ENCODE data around the gene SP110.

SP110 gene

GRCh38 chr2:230220347-230220969 is 674 bp upstream of the SP110 start:
- H3K9ac ChIP-seq (ENCODE audit: low read depth, low read length): peak overlapping the region; percentile 54
- peak overlapping the region; percentile 79 for H3K4me2 ChIP-seq (ENCODE audit: insufficient read depth, low read length)
- peaks cover 39% of the 10 kb centered on the region for H3K79me2 ChIP-seq (ENCODE audit: insufficient read depth, low read length)
- DNase-seq (no peak), ATAC-seq (ENCODE audit: insufficient read depth, low read depth) (no peak)
- H2AFZ ChIP-seq (ENCODE audit: low read depth, low read length): peak overlapping the region; percentile 75
- TF ChIP-seq CTCF (IDR thresholded peaks at IDR 0.05; ENCODE audit: borderline replicate concordance, extremely low read depth, low read length, poor library complexity, severe bottlenecking): no peak
- TF ChIP-seq EZH2 (IDR thresholded peaks at IDR 0.05; ENCODE audit: borderline replicate concordance, low read depth, low read length, severe bottlenecking): no peak
- H3K36me3 ChIP-seq (ENCODE audit: insufficient read depth, low read length): peaks cover 18% of the 10 kb centered on the region
- H3K9me3 ChIP-seq (ENCODE audit: insufficient read depth, low read length, severe bottlenecking): no peaks in the 10 kb centered on the region
- no peaks in the 10 kb centered on the region for H3K27me3 ChIP-seq (ENCODE audit: insufficient read depth, low read length, poor library complexity)
- peak overlapping the region; percentile 48 to 72; a peak in 3 of 4 replicates for H3K4me3 ChIP-seq (ENCODE audit: low read depth in 1 of 2, low read length in 2 of 2)
- H4K20me1 ChIP-seq (ENCODE audit: insufficient read depth, low read length): no peaks in the 10 kb centered on the region
- H3K27ac ChIP-seq (ENCODE audit: low read length): peak overlapping the region; percentile 90
- peaks cover 42% of the 10 kb centered on the region for H3K4me1 ChIP-seq (ENCODE audit: insufficient read depth, low read length)

- Histone ChIP-seq H3K4me1 (ENCODE audit: insufficient read depth, low read length) (peaks cover 42% of the 10 kb centered on the region), H2AFZ (ENCODE audit: low read depth, low read length) (peak overlapping the region; percentile 27), H3K79me2 (ENCODE audit: insufficient read depth, low read length) (peaks cover 39% of the 10 kb centered on the region), H3K9ac (ENCODE audit: low read depth, low read length) (peak overlapping the region; percentile 54), H3K36me3 (ENCODE audit: insufficient read depth, low read length) (peaks cover 38% of the 10 kb centered on the region), H3K9me3 (ENCODE audit: insufficient read depth, low read length, severe bottlenecking) (no peaks in the 10 kb centered on the region), H3K4me2 (ENCODE audit: insufficient read depth, low read length) (peak overlapping the region; percentile 79), H3K27me3 (ENCODE audit: insufficient read depth, low read length, poor library complexity) (no peaks in the 10 kb centered on the region), H3K27ac (ENCODE audit: low read length) (peak overlapping the region; percentile 60), H4K20me1 (ENCODE audit: insufficient read depth, low read length) (no peaks in the 10 kb centered on the region), H3K4me3 (ENCODE audit: low read depth in 1 of 2, low read length in 2 of 2) (peak overlapping the region; percentile 1 to 72; a peak in 3 of 4 replicates)
- DNase-seq: peak; percentile 30
- peak; percentile 54 for ATAC-seq (ENCODE audit: insufficient read depth, low read depth)
- TF ChIP-seq EZH2 (IDR thresholded peaks at IDR 0.05; ENCODE audit: borderline replicate concordance, low read depth, low read length, severe bottlenecking): no peak
- TF ChIP-seq CTCF (IDR thresholded peaks at IDR 0.05; ENCODE audit: borderline replicate concordance, extremely low read depth, low read length, poor library complexity, severe bottlenecking): no peak
Measured at GRCh38 chr2:230218421-230218820, 1.4 kb downstream of the SP110 start.

GRCh38 chr2:230217424-230217823 is 2.4 kb downstream of the SP110 start:
- ATAC-seq (ENCODE audit: insufficient read depth, low read depth): no peak
- peak overlapping the region; percentile 79 for H3K4me2 ChIP-seq (ENCODE audit: insufficient read depth, low read length)

More at GRCh38 chr2:230217424-230217823, 2.4 kb downstream of the SP110 start:
- Histone ChIP-seq H3K27me3 (ENCODE audit: insufficient read depth, low read length, poor library complexity) (no peaks in the 10 kb centered on the region), H3K9ac (ENCODE audit: low read depth, low read length) (peak overlapping the region; percentile 54; the same call in 1 of the 2 replicates), H4K20me1 (ENCODE audit: insufficient read depth, low read length) (no peaks in the 10 kb centered on the region), H3K4me3 (ENCODE audit: low read depth in 1 of 2, low read length in 2 of 2) (peak overlapping the region in 1 of 2 experiments; percentile 72; a peak in 2 of 4 replicates), H3K79me2 (ENCODE audit: insufficient read depth, low read length) (peaks cover 39% of the 10 kb centered on the region), H3K27ac (ENCODE audit: low read length) (peak overlapping the region; percentile 60), H3K9me3 (ENCODE audit: insufficient read depth, low read length, severe bottlenecking) (no peaks in the 10 kb centered on the region), H2AFZ (ENCODE audit: low read depth, low read length) (no peak overlapping the region), H3K4me1 (ENCODE audit: insufficient read depth, low read length) (peaks cover 42% of the 10 kb centered on the region), H3K36me3 (ENCODE audit: insufficient read depth, low read length) (peaks cover 48% of the 10 kb centered on the region)
- no peak for TF ChIP-seq CTCF (IDR thresholded peaks at IDR 0.05; ENCODE audit: borderline replicate concordance, extremely low read depth, low read length, poor library complexity, severe bottlenecking)
- TF ChIP-seq EZH2 (IDR thresholded peaks at IDR 0.05; ENCODE audit: borderline replicate concordance, low read depth, low read length, severe bottlenecking): no peak
- no peak for DNase-seq
